Lung (tissue), 12 donors: ENCODE results near the gene WFDC2. TPM values are rescaled to one million over a fixed set of nuclear protein-coding genes. Genes with fewer than 3 reads are reported as not detected.

Source experiments
- ATAC-seq: fragments of 200-7000 bp; cut with Tn5 transposase; one replicate; pipeline ENCODE4 v1.9.1; 2020; ENCODE audit warnings: moderate number of reproducible peaks; ENCODE audit not compliant: insufficient read depth, low FRiP score
- DNase-seq, 3 donors: peaks; one replicate each; pipeline ENCODE4 v3.0.0-alpha.2; 2013 to 2017
- H3K27ac ChIP-seq, 2 donors: one replicate each; pipeline ENCODE4 v1.5.1; 2013; ENCODE audit warnings: mild to moderate bottlenecking in 2 of 2, moderate library complexity in 2 of 2, control low read depth in 1 of 2, inconsistent platforms in 1 of 2, low read depth in 1 of 2, low read length in 1 of 2
- H3K27me3 ChIP-seq, 3 donors: one replicate each; pipeline ENCODE4 v1.5.1; 2013; ENCODE audit warnings: low read length in 2 of 3; ENCODE audit not compliant: control insufficient read depth in 3 of 3, insufficient read depth in 3 of 3
- H3K36me3 ChIP-seq, 4 donors: one replicate each; pipeline ENCODE4 v1.5.1; 2013; ENCODE audit warnings: low read length in 4 of 4, mild to moderate bottlenecking in 1 of 4, moderate library complexity in 1 of 4; ENCODE audit not compliant: control insufficient read depth in 4 of 4, insufficient read depth in 4 of 4
- H3K4me1 ChIP-seq, 5 donors: one replicate each; pipeline ENCODE4 v1.5.1; 2013; ENCODE audit warnings: low read length in 5 of 5, mild to moderate bottlenecking in 2 of 5, moderate library complexity in 1 of 5; ENCODE audit not compliant: control insufficient read depth in 5 of 5, insufficient read depth in 5 of 5
- H3K4me3 ChIP-seq: one replicate; pipeline ENCODE4 v1.5.1; 2013; ENCODE audit warnings: mild to moderate bottlenecking, control low read depth, moderate library complexity
- H3K9ac ChIP-seq, 2 donors: one replicate each; pipeline ENCODE4 v1.5.1; 2013; ENCODE audit warnings: low read length in 2 of 2, control low read depth in 1 of 2; ENCODE audit not compliant: insufficient read depth in 1 of 2
- H3K9me3 ChIP-seq, 4 donors: one replicate each; pipeline ENCODE4 v1.5.1; 2013; ENCODE audit warnings: low read length in 3 of 4, mild to moderate bottlenecking in 1 of 4, moderate library complexity in 1 of 4; ENCODE audit not compliant: control insufficient read depth in 4 of 4, insufficient read depth in 3 of 4
- CTCF ChIP-seq: IDR thresholded peaks from 2 replicates; pipeline ENCODE4 v1.5.1; 2012; ENCODE audit warnings: mild to moderate bottlenecking; ENCODE audit errors: control extremely low read depth, extremely low read depth
- WGBS, 2 donors: extraction: QIAGEN DNeasy Blood & Tissue Kit; methylation state at CpG; one replicate each; pipeline ENCODE4 v1.1.7; 2013; 5-methylcytosine and 5-hydroxymethylcytosine counted together
- polyA plus RNA-seq, 2 donors: library from polyadenylated mRNA; stranded (reverse); fragments of 200-250 nt; gene quantifications; one replicate each; pipeline ENCODE4 v1.2.1, GENCODE V29; 2013
- total RNA-seq, 2 donors: library from RNA; depleted of rRNA in 1 of 2; stranded (reverse); fragments of >200 nt in 1 of 2; gene quantifications; one replicate each; pipeline ENCODE4 v1.2.1, GENCODE V29; 2014 to 2021
- donor health status: control.
- donor health status: control.
- donor health status: Bipolar disorder and iron deficiency.
- donor health status: healthy.
- donor health status: DM: yes; HTN: yes; CAD: no.

Gene WFDC2
- total and polyA plus RNA-seq, 4 donors = 62.8 to 1,020 (median 523) TPM

DNA sequence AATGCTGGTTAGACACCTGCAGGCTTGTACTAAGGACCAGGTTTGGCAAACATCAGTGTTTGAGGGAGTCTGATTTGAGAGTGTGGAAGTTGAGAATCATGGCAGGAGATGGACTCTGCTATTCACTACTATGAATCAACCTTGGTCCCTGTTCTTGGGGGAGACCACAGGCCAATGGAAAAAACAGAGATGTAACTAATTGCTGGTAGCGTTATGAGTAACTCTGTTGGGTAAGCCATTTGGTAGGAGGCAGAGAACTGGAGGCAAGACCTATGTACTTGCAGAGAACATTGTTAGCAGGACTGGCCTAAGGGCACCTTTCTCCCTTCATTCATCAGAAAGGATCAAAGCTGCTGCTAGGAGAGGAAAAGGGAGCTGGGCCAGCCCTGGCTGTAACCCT is 8.3 kb upstream of the WFDC2 start:
- DNase-seq (no peak), ATAC-seq (no peak)
- H3K9ac ChIP-seq = no peak overlapping the region
- no peak overlapping the region for H3K27ac ChIP-seq
- H3K4me1 ChIP-seq = no peaks in the 10 kb centered on the region
- 94 to 100% methylated on average over 1 of the region's 1 CpG for WGBS, 2 donors
- no peaks in the 10 kb centered on the region for H3K9me3 ChIP-seq
- no peaks in the 10 kb centered on the region for H3K36me3 ChIP-seq
- H3K27me3 ChIP-seq = peaks cover 0 to 5% (median 2%) of the 10 kb centered on the region in 3 donors
- no peak for TF ChIP-seq CTCF
- no peak overlapping the region for H3K4me3 ChIP-seq

- Histone ChIP-seq H3K27me3 (peaks cover 0 to 5% (median 2%) of the 10 kb centered on the region in 3 donors), H3K9ac (no peak overlapping the region), H3K36me3 (no peaks in the 10 kb centered on the region), H3K27ac (no peak overlapping the region), H3K4me3 (no peak overlapping the region), H3K9me3 (no peaks in the 10 kb centered on the region), H3K4me1 (no peaks in the 10 kb centered on the region)
- no peak for TF ChIP-seq CTCF
- DNase-seq (no peak), ATAC-seq (no peak)
- 88 to 93% methylated on average over 6 of the region's 6 CpGs for WGBS, 2 donors
These were observed 6.6 kb upstream of the WFDC2 start for GRCh38 chr20:45462711-45463509.

DNA sequence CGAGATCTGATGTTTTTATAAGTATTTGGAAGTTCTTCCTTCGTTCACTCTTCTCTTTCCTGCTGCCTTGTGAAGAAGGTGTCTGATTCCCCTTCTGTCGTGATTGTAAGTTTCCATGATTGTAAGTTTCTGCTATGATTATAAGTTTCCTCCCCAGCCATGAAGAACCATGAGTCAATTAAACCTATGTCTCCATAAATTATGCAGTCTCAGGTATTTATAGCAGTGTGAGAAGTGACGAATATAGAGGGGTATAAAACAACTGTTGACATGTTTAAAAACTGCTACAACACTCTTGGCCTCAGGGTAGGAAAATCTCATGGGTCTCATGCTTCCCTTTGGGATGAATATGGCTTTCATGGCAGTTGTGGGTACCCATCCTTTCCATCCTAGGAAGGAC is 5.8 kb upstream of the WFDC2 start:
- ATAC-seq (no peak), DNase-seq (no peak)
- no peaks in the 10 kb centered on the region for H3K36me3 ChIP-seq
- peaks cover 0 to 11% (median 4%) of the 10 kb centered on the region in 3 donors for H3K27me3 ChIP-seq
- H3K9me3 ChIP-seq = no peaks in the 10 kb centered on the region
- H3K27ac ChIP-seq = no peak overlapping the region
- 75 to 88% methylated on average over 4 of the region's 4 CpGs for WGBS, 2 donors
- no peak for TF ChIP-seq CTCF
- no peak overlapping the region for H3K4me3 ChIP-seq
- H3K9ac ChIP-seq = no peak overlapping the region
- H3K4me1 ChIP-seq = no peaks in the 10 kb centered on the region
